NCI-H2029 (cell line): ENCODE measurements around the gene RXRB.
"Not testable (repeated sequence)": the region's sequence is repeated elsewhere in the genome, so short reads cannot be mapped to it uniquely, and the experiment has no call there.

Experiments
- DNase-seq: peaks from one replicate; lab custom pipeline; 2025; lab: John Stamatoyannopoulos, UW

The RXRB gene

DNA sequence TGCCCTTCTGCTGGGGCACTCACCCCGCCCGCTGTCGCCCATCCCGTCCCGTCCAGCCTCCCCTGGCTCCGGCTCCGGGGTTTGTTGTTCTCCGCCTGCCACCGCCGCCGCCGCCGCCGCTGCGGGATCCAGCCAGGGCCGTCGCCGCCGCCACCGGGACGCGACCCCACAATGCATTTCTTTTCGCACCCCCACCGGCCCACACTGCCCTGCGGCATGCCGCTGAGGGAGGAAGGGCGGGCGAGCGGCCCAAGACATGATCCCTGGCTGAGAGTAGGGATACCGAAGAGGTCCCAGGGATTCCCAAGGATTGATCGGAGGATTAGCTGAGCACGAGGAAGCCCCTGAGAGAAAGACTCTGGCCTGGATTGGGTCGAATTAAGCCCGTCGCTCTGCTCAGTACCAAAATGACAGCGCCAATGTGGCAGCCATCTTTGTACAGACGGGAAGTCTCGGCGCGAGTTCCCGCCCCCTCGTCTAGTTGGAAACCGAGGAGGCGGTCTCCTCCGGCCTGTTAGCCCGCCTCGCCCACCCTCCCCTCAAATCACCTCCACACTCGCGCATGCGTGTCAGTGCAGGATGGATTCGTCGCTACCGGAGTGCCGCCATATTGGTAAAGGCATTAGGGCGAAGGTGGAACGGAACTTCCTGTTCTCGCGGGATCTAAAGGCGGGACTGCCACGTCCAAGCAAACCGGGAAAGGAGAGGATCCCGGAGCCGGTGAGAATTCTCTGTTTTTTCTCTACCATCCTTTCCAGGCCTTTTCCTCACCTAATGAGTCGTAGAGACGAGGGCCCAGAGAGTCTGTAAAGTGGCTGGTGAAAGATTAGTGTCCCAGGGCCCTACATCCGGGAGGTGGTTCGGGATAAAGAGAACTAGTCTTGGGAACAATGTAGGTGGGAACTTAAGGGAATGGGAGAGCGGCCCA lies at the start of gene RXRB, which contains the start of gene SLC39A7:
Gene RXRB (minus strand): TSS at position 447 of the 928 bp plus-strand sequence. CDS start 189 bp downstream, at position 258.
Gene SLC39A7 (plus strand): TSS at position 649 of the 928 bp plus-strand sequence. CDS start 379 bp downstream, outside the sequence.
- DNase-seq = peak; percentile 98

DNA sequence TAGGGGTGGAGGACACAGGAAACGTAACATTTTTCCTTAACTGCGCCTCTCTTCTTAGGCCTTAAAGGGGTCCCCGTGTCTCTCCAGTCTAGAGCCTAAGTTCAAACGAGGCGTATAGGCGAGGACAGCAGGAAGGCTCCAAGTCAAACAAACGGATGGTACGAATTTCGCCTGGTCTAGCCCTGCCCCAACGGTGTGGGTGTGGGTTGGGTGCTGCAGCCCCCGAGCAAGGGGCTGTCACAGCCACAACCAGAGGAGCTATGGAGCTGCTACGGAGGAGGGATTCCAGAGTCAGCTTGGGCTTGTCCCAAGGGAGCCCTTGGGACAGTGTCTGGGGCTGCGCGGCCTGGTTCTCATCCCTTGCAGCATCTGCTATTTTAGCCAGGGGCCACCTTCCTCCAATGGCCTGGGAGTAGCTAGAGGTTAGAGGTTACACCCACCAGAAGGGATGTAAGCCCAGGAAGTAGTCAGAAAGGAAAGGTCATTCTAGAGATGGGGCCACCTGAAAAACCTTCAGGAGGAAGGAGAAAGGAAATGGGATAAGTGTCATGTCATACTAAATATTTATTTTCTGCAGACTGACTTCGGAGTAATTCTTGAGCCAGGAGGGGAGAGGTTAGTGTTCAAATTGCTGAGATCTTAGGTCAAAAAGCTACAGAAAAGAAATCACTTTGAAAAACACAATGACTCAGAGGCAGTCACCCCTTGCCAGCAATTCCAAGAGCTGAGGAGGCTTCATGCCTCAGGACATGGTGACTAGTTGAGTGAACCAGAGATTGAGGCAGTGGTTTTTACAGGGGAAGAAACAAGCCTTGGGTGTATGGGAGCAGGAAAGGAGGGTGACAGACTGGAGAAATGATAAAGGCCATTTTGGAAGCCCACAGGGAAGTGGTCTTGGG lies 49.5 kb upstream of the RXRB start:
- no peak for DNase-seq

DNA sequence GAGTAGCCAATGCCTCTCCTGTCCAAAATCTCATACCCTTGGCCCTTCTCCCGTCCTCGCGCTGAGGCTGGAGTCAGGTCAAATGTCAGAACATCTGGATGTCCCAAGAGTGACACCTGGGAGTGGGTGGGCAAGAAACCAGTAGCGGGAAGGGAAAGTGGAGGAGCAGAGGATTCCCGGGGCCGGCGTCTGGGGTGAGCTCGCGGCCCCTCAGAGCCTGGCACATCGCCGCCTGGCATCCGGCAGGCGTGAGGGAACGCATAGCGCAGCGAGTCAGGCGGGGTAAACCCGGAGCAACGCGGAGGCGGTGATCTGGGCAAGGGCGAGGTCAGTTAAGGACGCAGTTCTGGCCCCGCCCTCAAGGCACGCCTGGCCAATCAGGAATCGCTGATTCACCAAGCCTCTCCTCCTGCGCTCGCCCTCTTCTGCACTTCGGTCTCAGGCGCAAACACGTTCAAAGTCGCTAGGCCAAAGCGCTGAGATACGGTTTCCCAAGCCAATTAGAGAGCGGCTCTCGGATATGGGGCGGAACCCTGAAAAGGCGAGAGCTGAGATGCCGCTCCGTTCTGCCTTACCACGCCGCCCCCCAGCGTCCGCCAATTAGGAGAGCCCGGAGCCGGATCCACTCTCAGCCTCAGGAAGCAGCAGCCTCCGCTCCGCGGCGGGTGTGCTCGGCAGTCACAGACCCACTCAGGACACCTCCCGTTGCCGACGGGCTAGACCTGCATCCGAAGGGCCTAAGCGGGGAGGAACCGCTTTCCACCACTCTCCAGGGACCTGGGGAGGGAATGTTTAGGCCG lies 48.7 kb upstream of the RXRB start:
- peak; percentile 97 for DNase-seq

- DNase-seq = no peak
Observed at GRCh38 chr6:33248643-33248931, 48.1 kb upstream of the RXRB start.

- DNase-seq = peak; percentile 74
Observed at GRCh38 chr6:33247977-33248642, 47.6 kb upstream of the RXRB start.

DNA sequence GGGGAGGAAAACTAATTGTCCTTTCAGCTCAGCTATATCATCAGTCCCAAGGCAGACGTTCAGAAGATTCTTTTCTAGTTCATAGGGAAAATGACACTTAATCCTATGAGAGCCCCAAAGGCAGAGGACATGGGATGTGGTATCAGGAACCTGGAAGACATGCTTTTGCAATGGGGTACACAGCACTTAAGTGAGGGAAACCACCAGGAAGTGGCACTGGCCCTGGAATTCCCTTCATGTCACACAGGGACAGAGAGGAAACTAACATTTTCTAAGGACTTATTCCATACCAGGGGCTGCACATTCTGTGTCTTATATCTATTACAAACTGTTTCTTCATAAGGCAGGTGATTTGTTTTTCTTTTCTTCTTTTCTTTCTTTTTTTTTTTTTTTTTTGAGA lies 43.0 kb upstream of the RXRB start:
- no peak for DNase-seq

- DNase-seq = no peak
Observed at GRCh38 chr6:33241968-33242367, 41.5 kb upstream of the RXRB start.

- DNase-seq = no peak
Observed at GRCh38 chr6:33237741-33238140, 37.3 kb upstream of the RXRB start.

GRCh38 chr6:33236852-33237251 lies 36.4 kb upstream of the RXRB start:
- no peak for DNase-seq

DNA sequence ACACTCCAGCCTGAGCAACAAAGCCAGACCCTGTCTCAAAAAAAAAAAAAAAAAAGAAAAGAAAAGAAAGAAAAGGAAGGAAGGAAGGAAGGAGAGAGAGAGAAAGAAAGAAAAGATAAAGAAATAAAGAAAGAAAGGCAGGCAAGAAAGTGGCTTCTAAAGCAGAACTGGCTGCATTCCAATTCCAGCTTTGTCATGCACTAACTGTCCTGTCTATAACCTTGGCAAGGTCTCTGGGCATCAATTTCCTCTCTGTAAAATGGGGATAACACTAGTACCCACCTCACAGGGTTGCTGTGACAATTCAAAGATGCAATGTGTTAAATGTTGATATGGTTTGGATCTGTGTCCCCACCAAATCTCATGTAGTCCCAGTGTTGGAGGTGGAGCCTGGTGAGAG lies 35.9 kb upstream of the RXRB start:
- no peak for DNase-seq

DNA sequence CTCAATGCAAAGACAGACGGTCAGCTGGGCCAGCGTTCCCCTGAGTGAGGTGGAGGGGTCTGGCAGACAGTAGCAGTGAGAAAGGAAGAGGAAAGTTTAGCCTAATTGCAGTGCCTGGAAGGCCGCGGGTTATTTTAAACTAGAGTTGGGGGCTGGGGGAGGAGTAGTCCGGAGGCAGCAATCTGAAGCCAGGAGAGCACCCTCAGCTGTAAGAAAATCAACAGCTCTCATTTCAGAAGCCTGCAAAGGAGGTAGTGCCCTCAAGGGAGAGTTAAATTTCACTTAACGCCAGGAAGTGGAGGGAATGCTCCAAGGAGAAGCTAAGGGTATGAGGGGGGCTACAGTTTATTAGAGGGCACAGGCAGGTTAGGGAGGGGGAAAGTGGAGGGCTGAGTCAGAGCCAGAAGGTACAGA lies 34.8 kb upstream of the RXRB start:
- DNase-seq = no peak

DNA sequence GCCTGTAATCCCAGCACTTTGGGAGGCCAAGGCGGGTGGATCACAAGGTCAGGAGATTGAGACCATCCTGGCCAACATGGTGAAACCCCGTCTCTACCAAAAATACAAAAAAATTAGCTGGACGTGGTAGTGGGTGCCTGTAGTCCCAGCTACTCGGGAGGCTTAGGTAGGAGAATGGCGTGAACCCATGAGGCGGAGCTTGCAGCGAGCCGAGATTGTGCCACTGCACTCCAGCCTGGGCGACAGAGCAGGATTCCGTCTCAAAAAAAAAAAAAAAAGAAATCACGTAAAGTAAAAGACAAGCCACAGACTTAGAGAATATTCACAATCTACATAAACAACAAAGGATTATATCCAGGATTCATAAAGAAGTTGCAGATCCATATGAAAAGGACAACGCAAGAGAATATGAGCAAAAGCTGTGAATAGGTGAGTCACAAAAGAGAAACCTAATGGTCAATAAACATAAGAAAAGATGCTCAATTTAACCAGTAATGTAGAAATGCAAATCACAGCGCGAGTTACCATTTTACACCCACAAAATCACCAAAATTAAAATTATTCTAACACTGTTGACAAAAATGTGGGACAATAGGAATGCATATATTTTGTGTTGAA lies 26.1 kb upstream of the RXRB start:
- DNase-seq = not testable (repeated sequence)

GRCh38 chr6:33217681-33218080 lies 17.2 kb upstream of the RXRB start:
- no peak for DNase-seq

GRCh38 chr6:33217246-33217645 lies 16.8 kb upstream of the RXRB start:
- no peak for DNase-seq

- DNase-seq = no peak
Observed at GRCh38 chr6:33216117-33216649, 15.7 kb upstream of the RXRB start.

GRCh38 chr6:33215271-33216116 lies 15.0 kb upstream of the RXRB start:
- DNase-seq = no peak

GRCh38 chr6:33213989-33214335 lies 13.5 kb upstream of the RXRB start:
- no peak for DNase-seq

DNA sequence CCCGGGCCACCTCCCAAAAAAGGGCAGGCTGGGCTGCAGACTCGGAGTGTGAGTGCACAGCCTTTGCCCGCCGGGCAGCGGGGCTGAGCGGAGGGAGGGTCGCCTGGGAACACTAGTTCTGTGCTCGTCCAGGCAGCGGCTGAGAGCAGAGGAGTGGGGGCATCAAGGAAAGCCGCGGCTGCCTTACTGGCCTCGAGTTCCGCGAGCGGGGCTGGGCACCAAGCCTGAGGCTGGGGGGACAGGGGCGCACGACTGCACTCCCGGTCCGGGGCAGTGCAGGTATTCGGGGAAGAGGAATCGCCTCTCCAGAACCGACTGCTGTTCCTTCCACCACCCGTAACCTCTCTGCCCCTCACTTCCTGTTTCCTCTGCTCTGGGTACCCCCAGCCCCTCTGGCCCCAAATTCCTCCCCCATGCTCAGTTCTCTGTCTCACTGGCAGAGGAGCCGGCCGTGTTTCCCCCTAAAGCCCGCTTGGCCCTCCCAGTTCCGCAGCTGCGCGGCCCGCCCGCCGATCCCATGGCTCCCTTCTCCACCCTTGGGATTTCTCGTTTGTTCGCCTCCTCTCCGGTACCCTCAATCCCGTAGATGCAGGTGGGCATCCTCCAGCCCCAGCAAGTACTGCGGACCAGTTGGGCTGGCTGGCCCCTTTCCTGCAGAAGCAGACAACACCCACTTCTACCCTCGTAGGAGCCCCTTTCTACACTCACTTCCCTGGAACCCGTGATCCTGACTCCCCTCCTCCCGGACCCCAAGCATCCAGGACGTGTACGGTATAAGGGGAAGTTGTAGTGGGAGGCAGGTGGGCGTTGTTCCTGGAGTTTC lies 12.9 kb upstream of the RXRB start:
- DNase-seq = no peak

- DNase-seq = no peak
Observed at GRCh38 chr6:33212857-33213165, 12.3 kb upstream of the RXRB start.
